ENCODE results near the gene SH2B3. TPM values are rescaled to one million over a fixed set of nuclear protein-coding genes. Genes with fewer than 3 reads are reported as not detected.

SH2B3 gene
- total and polyA plus RNA-seq, 2 donors (not counting 1 experiment from before 2014, with no cell fraction given): 21.9 to 69.4 TPM

GRCh38 chr12:111408116-111408440, 2.4 kb downstream of the SH2B3 start:
- H3K9me3 Mint-ChIP-seq (ENCODE audit: insufficient read depth): no peaks in the 10 kb centered on the region
- H3K4me1 ChIP-seq (ENCODE audit: control insufficient read depth in 2 of 2, insufficient read depth in 2 of 2, low read length in 2 of 2): peaks cover 84 to 90% of the 10 kb centered on the region in 2 donors
- peaks cover 66% of the 10 kb centered on the region for H4K20me1 ChIP-seq (ENCODE audit: control insufficient read depth, insufficient read depth, low read length, poor library complexity, severe bottlenecking)
- TF ChIP-seq EZH2 (IDR thresholded peaks at IDR 0.05; ENCODE audit: borderline replicate concordance, insufficient read depth, low read depth, low read length, poor library complexity, severe bottlenecking) (no peak), CTCF (IDR thresholded peaks at IDR 0.05) (no peak)
- peak overlapping the region; percentile 89 for H3K4me3 Mint-ChIP-seq
- peak overlapping the region; percentile 97 for H3K9ac ChIP-seq (ENCODE audit: low read length)
- H3K27me3 Mint-ChIP-seq: no peaks in the 10 kb centered on the region
- ChIA-PET CTCF (interaction anchor here (1.4 to 22.7 kb wide), 3 partner anchors 9 to 36 kb away, joined by 4 to 1472 read pairs (median 35); no protein-coding TSS in a partner anchor), POLR2A (interaction anchor here (1.3 to 6.9 kb wide), 4 partner anchors 22 to 37 kb away, joined by 4 to 36 read pairs (median 9); no protein-coding TSS in a partner anchor)
- H3K9me3 ChIP-seq (ENCODE audit: control extremely low read depth in 1 of 3, control insufficient read depth in 2 of 3, insufficient read depth in 1 of 3, low read length in 2 of 3): no peaks in the 10 kb centered on the region
- DNase-seq (no peak), ATAC-seq (ENCODE audit: low read depth) (no peak)
- no peaks in the 10 kb centered on the region for H3K27me3 ChIP-seq (replicated peaks in 1 of 4; ENCODE audit: control extremely low read depth in 1 of 4, control insufficient read depth in 3 of 4, insufficient read depth in 4 of 4, low read length in 3 of 4)
- H2AFZ ChIP-seq (ENCODE audit: insufficient read depth, low read depth, low read length, poor library complexity, severe bottlenecking): no peak overlapping the region
- H3K27ac Mint-ChIP-seq: peak overlapping the region; percentile 91
- intact Hi-C loops (cut with micrococcal nuclease): loop anchor here (5.0 kb wide), 1 partner anchor 354 kb away; no protein-coding TSS in a partner anchor
- peaks cover 72% of the 10 kb centered on the region for H3K79me2 ChIP-seq (ENCODE audit: control insufficient read depth, insufficient read depth, low read length)
- H3K4me3 ChIP-seq (ENCODE audit: control extremely low read depth in 1 of 5, extremely low read depth in 1 of 5, insufficient read depth in 1 of 5, low read depth in 2 of 5, low read length in 4 of 5): peak overlapping the region in 2 of 5 experiments; percentile 32 to 82
- peak overlapping the region; percentile 86 to 97 for H3K27ac ChIP-seq (ENCODE audit: low read length in 2 of 2)
- H3K4me2 ChIP-seq (replicated peaks; ENCODE audit: low read depth, low read length, poor library complexity, severe bottlenecking): peak overlapping the region; percentile 95
- H3K36me3 ChIP-seq (replicated peaks in 1 of 2; ENCODE audit: control extremely low read depth in 1 of 2, control insufficient read depth in 1 of 2, extremely low read depth in 1 of 2, insufficient read depth in 2 of 2, low read length in 1 of 2): peaks cover under 1 to 1% of the 10 kb centered on the region in 2 experiments
- no CpG with 5 or more reads among the region's 1 CpG for WGBS (ENCODE audit: insufficient coverage)
- peaks cover 80% of the 10 kb centered on the region for H3K4me1 Mint-ChIP-seq

- ChIA-PET POLR2A (interaction anchor here (1.3 to 6.9 kb wide), 4 partner anchors 22 to 36 kb away, joined by 4 to 36 read pairs (median 9); no protein-coding TSS in a partner anchor), CTCF (interaction anchor here (1.4 to 22.7 kb wide), 3 partner anchors 10 to 35 kb away, joined by 4 to 1472 read pairs (median 35); no protein-coding TSS in a partner anchor)
- Histone ChIP-seq H3K27me3 (replicated peaks in 1 of 4; ENCODE audit: control extremely low read depth in 1 of 4, control insufficient read depth in 3 of 4, insufficient read depth in 4 of 4, low read length in 3 of 4) (no peaks in the 10 kb centered on the region), H3K27ac (ENCODE audit: low read length in 2 of 2) (peak overlapping the region; percentile 67 to 97), H3K4me2 (replicated peaks; ENCODE audit: low read depth, low read length, poor library complexity, severe bottlenecking) (peak overlapping the region; percentile 95), H4K20me1 (ENCODE audit: control insufficient read depth, insufficient read depth, low read length, poor library complexity, severe bottlenecking) (peaks cover 73% of the 10 kb centered on the region), H3K79me2 (ENCODE audit: control insufficient read depth, insufficient read depth, low read length) (peaks cover 80% of the 10 kb centered on the region), H2AFZ (ENCODE audit: insufficient read depth, low read depth, low read length, poor library complexity, severe bottlenecking) (no peak overlapping the region), H3K9ac (ENCODE audit: low read length) (peak overlapping the region; percentile 27), H3K4me3 (ENCODE audit: control extremely low read depth in 1 of 5, extremely low read depth in 1 of 5, insufficient read depth in 1 of 5, low read depth in 2 of 5, low read length in 4 of 5) (peak overlapping the region in 4 of 5 experiments; percentile 1 to 40 (median 20)), H3K9me3 (ENCODE audit: control extremely low read depth in 1 of 3, control insufficient read depth in 2 of 3, insufficient read depth in 1 of 3, low read length in 2 of 3) (no peaks in the 10 kb centered on the region), H3K4me1 (ENCODE audit: control insufficient read depth in 2 of 2, insufficient read depth in 2 of 2, low read length in 2 of 2) (peaks cover 79 to 90% of the 10 kb centered on the region in 2 donors), H3K36me3 (replicated peaks in 1 of 2; ENCODE audit: control extremely low read depth in 1 of 2, control insufficient read depth in 1 of 2, extremely low read depth in 1 of 2, insufficient read depth in 2 of 2, low read length in 1 of 2) (peaks cover 1 to 7% of the 10 kb centered on the region in 2 experiments)
- H3K27me3 Mint-ChIP-seq: no peaks in the 10 kb centered on the region
- intact Hi-C loops (cut with micrococcal nuclease): loop anchor here (5.0 kb wide), 1 partner anchor 353 kb away; no protein-coding TSS in a partner anchor
- DNase-seq (no peak), ATAC-seq (ENCODE audit: low read depth) (no peak)
- peak overlapping the region; percentile 89 for H3K4me3 Mint-ChIP-seq
- TF ChIP-seq EZH2 (IDR thresholded peaks at IDR 0.05; ENCODE audit: borderline replicate concordance, insufficient read depth, low read depth, low read length, poor library complexity, severe bottlenecking): no peak
- TF ChIP-seq CTCF (IDR thresholded peaks at IDR 0.05): no peak
- 59% methylated on average over 3 of the region's 4 CpGs for WGBS (ENCODE audit: insufficient coverage)
- peak overlapping the region; percentile 79 for H3K27ac Mint-ChIP-seq
- H3K4me1 Mint-ChIP-seq: peaks cover 81% of the 10 kb centered on the region
- H3K9me3 Mint-ChIP-seq (ENCODE audit: insufficient read depth): no peaks in the 10 kb centered on the region
These were observed 3.1 kb downstream of the SH2B3 start for GRCh38 chr12:111408686-111409402.
